Mesenchymal stem cell (in vitro differentiated cells and primary cell): Measurements from ENCODE around the gene PBX3.

Experiments used
- DNase-seq: peaks from one replicate; pipeline ENCODE4 v3.0.0-alpha.2; 2013
- H2AFZ ChIP-seq: one replicate; pipeline ENCODE4 v1.6.1; 2013; ENCODE audit warnings: low read depth, mild to moderate bottlenecking, control low read depth, inconsistent platforms, low read length, moderate library complexity
- H2AK5ac ChIP-seq: 2 replicates; pipeline ENCODE4 v1.6.1; 2013; ENCODE audit warnings: low read length, moderate library complexity, mild to moderate bottlenecking, inconsistent platforms; ENCODE audit not compliant: severe bottlenecking
- H2BK120ac ChIP-seq: one replicate; pipeline ENCODE4 v1.6.1; 2013; ENCODE audit warnings: low read depth, mild to moderate bottlenecking, inconsistent platforms, low read length, moderate library complexity
- H2BK12ac ChIP-seq, 2 experiments: one replicate each; pipeline ENCODE4 v1.6.1; 2013; ENCODE audit warnings: inconsistent platforms in 2 of 2, low read length in 2 of 2, mild to moderate bottlenecking in 2 of 2, moderate library complexity in 2 of 2, control low read depth in 1 of 2
- H2BK15ac ChIP-seq: one replicate; pipeline ENCODE4 v1.6.1; 2013; ENCODE audit warnings: mild to moderate bottlenecking, low read depth, inconsistent platforms; ENCODE audit not compliant: poor library complexity, severe bottlenecking
- H2BK5ac ChIP-seq: 2 replicates; pipeline ENCODE4 v1.6.1; 2013; ENCODE audit warnings: low read depth, mild to moderate bottlenecking, low read length, control low read depth, inconsistent platforms; ENCODE audit not compliant: poor library complexity, severe bottlenecking
- H3K14ac ChIP-seq, 2 experiments: one replicate each; pipeline ENCODE4 v1.6.1; 2013; ENCODE audit warnings: inconsistent platforms in 2 of 2, low read length in 2 of 2, control low read depth in 1 of 2, mild to moderate bottlenecking in 1 of 2, moderate library complexity in 1 of 2
- H3K18ac ChIP-seq, 2 experiments: one replicate each; pipeline ENCODE4 v1.6.1; 2013; ENCODE audit warnings: inconsistent platforms in 2 of 2, low read length in 2 of 2, control low read depth in 1 of 2, low read depth in 1 of 2, mild to moderate bottlenecking in 1 of 2
- H3K23ac ChIP-seq, 2 experiments: one replicate each; pipeline ENCODE4 v1.6.1; 2013; ENCODE audit warnings: inconsistent platforms in 2 of 2, low read length in 2 of 2, mild to moderate bottlenecking in 2 of 2, moderate library complexity in 2 of 2, control low read depth in 1 of 2
- H3K27ac ChIP-seq: 2 replicates; pipeline ENCODE4 v1.5.1; 2013; ENCODE audit warnings: mild to moderate bottlenecking, moderate library complexity, low read length, control low read depth, inconsistent platforms; ENCODE audit not compliant: poor library complexity, severe bottlenecking
- H3K27me3 ChIP-seq, 2 experiments: 2 replicates each; pipeline versions ENCODE4 v1.6.1 to v1.7.0; 2013; ENCODE audit warnings: low read length in 2 of 2, mild to moderate bottlenecking in 2 of 2, moderate library complexity in 2 of 2, control low read depth in 1 of 2, inconsistent platforms in 1 of 2; ENCODE audit not compliant: control insufficient read depth in 1 of 2, insufficient read depth in 1 of 2
- H3K36me3 ChIP-seq, 2 experiments: 2 replicates each; pipeline versions ENCODE4 v1.6.1 to v1.7.0; 2013; ENCODE audit warnings: low read length in 2 of 2, control low read depth in 1 of 2, inconsistent platforms in 1 of 2, low read depth in 1 of 2, mild to moderate bottlenecking in 1 of 2; ENCODE audit not compliant: insufficient read depth in 2 of 2, control insufficient read depth in 1 of 2
- H3K4ac ChIP-seq, 2 experiments: one replicate each; pipeline ENCODE4 v1.6.1; 2013; ENCODE audit warnings: inconsistent platforms in 2 of 2, low read length in 2 of 2, mild to moderate bottlenecking in 2 of 2, moderate library complexity in 2 of 2, control low read depth in 1 of 2, low read depth in 1 of 2
- H3K4me1 ChIP-seq: 2 replicates; pipeline ENCODE4 v1.6.1; 2013; ENCODE audit warnings: low read depth, low read length, control low read depth; ENCODE audit not compliant: control insufficient read depth, insufficient read depth
- H3K4me2 ChIP-seq: 2 replicates; pipeline ENCODE4 v1.6.1; 2013; ENCODE audit warnings: low read length, mild to moderate bottlenecking, inconsistent platforms; ENCODE audit not compliant: poor library complexity, severe bottlenecking
- H3K4me3 ChIP-seq, 2 experiments: 2 replicates each; pipeline versions ENCODE4 v1.5.1 to v1.7.0; 2013; ENCODE audit warnings: low read length in 2 of 2, mild to moderate bottlenecking in 2 of 2, control low read depth in 1 of 2, low read depth in 1 of 2; ENCODE audit not compliant: insufficient read depth in 1 of 2
- H3K79me1 ChIP-seq: replicated peaks from 2 replicates; pipeline ENCODE4 v1.6.1; 2013; ENCODE audit warnings: mild to moderate bottlenecking, control low read depth, low read length, inconsistent platforms; ENCODE audit not compliant: poor library complexity, severe bottlenecking
- H3K9ac ChIP-seq: 2 replicates; pipeline ENCODE4 v1.7.0; 2013; ENCODE audit warnings: mild to moderate bottlenecking, low read length, moderate library complexity
- H3K9me3 ChIP-seq: 2 replicates; pipeline ENCODE4 v1.7.0; 2013; ENCODE audit warnings: mild to moderate bottlenecking, low read length; ENCODE audit not compliant: control insufficient read depth
- H4K8ac ChIP-seq: one replicate; pipeline ENCODE4 v1.6.1; 2013; ENCODE audit warnings: inconsistent platforms, mild to moderate bottlenecking, low read length, moderate library complexity
- H4K91ac ChIP-seq: one replicate; pipeline ENCODE4 v1.6.1; 2013; ENCODE audit warnings: mild to moderate bottlenecking, low read length, inconsistent platforms
- WGBS: methylation state at CpG from one replicate; pipeline ENCODE4 v1.1.7; 2013; ENCODE audit warnings: mixed read lengths; 5-methylcytosine and 5-hydroxymethylcytosine counted together

The PBX3 gene

GRCh38 chr9:125850763-125851162 is 103.6 kb downstream of the PBX3 start:
- H2BK5ac ChIP-seq, result no peak overlapping the region

DNA sequence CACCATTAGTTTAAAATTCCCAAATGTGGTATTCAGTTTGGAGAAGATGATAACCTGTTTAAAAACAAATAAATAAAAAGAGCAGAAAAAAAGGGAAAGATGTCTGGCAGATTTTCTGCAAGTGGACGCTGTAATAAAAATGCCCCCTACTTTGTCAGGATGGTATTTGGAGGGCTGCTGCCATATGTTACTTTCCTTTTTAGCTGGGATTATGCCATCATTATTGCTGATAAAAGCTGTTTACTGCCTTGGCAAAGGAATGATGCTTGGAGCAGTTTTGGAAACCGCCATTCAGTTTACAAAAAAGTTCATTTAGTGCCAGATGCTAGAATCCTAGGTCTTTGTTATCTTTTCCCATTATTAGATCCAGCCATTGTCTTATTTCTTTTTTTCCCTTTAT is 104.8 kb downstream of the PBX3 start:
- no peak overlapping the region for H2AK5ac ChIP-seq
- no peak overlapping the region for H2BK15ac ChIP-seq
- 96% methylated on average over 1 of the region's 2 CpGs for WGBS

More at GRCh38 chr9:125850763-125851162, 103.6 kb downstream of the PBX3 start:
- Histone ChIP-seq H2AK5ac (no peak overlapping the region), H3K9ac (no peak overlapping the region), H2BK15ac (no peak overlapping the region), H3K27me3 (no peaks in the 10 kb centered on the region), H3K4me1 (no peaks in the 10 kb centered on the region), H3K4ac (no peak overlapping the region), H3K23ac (no peak overlapping the region), H3K79me1 (peaks cover 10% of the 10 kb centered on the region), H3K27ac (no peak overlapping the region), H3K4me3 (no peak overlapping the region), H4K91ac (no peak overlapping the region), H4K8ac (no peak overlapping the region), H2AFZ (no peak overlapping the region), H2BK12ac (no peak overlapping the region), H3K4me2 (no peak overlapping the region), H3K36me3 (no peaks in the 10 kb centered on the region), H3K14ac (no peak overlapping the region), H3K18ac (no peak overlapping the region), H3K9me3 (no peaks in the 10 kb centered on the region), H2BK120ac (no peak overlapping the region)
- WGBS, result 98% methylated on average over 1 of the region's 1 CpG
- no peak for DNase-seq

GRCh38 chr9:125852386-125852785 is 105.2 kb downstream of the PBX3 start:
- H3K14ac ChIP-seq, result no peak overlapping the region
- WGBS, result 100% methylated on average over 1 of the region's 2 CpGs

More for the DNA sequence above, 104.8 kb downstream of the PBX3 start:
- H3K9me3 ChIP-seq, result no peaks in the 10 kb centered on the region
- no peak overlapping the region for H4K91ac ChIP-seq
- H2BK120ac ChIP-seq, result no peak overlapping the region
- peak overlapping the region in 1 of 2 experiments; percentile 22 for H3K4me3 ChIP-seq
- H3K18ac ChIP-seq, result no peak overlapping the region
- H2BK12ac ChIP-seq, result no peak overlapping the region
- peak overlapping the region; percentile 19 for H3K9ac ChIP-seq
- no peak for DNase-seq
- peaks cover 12% of the 10 kb centered on the region for H3K79me1 ChIP-seq
- H3K4me1 ChIP-seq, result no peaks in the 10 kb centered on the region
- H3K4ac ChIP-seq, result no peak overlapping the region
- H3K23ac ChIP-seq, result no peak overlapping the region
- no peak overlapping the region for H2BK5ac ChIP-seq
- no peak overlapping the region for H3K4me2 ChIP-seq
- H3K27me3 ChIP-seq, result no peaks in the 10 kb centered on the region
- H4K8ac ChIP-seq, result no peak overlapping the region
- H3K27ac ChIP-seq, result no peak overlapping the region
- no peaks in the 10 kb centered on the region for H3K36me3 ChIP-seq
- no peak overlapping the region for H3K14ac ChIP-seq
- no peak overlapping the region for H2AFZ ChIP-seq

GRCh38 chr9:125854553-125855275 is 107.5 kb downstream of the PBX3 start:
- no peak overlapping the region for H2BK120ac ChIP-seq
- DNase-seq, result peak; percentile 52
- H4K91ac ChIP-seq, result no peak overlapping the region
- no peaks in the 10 kb centered on the region for H3K9me3 ChIP-seq
- H3K79me1 ChIP-seq, result peaks cover 15% of the 10 kb centered on the region
- no peaks in the 10 kb centered on the region for H3K4me1 ChIP-seq
- no peak overlapping the region for H3K4ac ChIP-seq
- H3K4me2 ChIP-seq, result no peak overlapping the region
- no peak overlapping the region for H2AFZ ChIP-seq
- no peak overlapping the region for H3K18ac ChIP-seq
- no peak overlapping the region for H2AK5ac ChIP-seq
- H2BK15ac ChIP-seq, result no peak overlapping the region
- no peak overlapping the region for H3K14ac ChIP-seq
- H3K23ac ChIP-seq, result no peak overlapping the region
- no peak overlapping the region for H4K8ac ChIP-seq
- H2BK12ac ChIP-seq, result no peak overlapping the region
- no peak overlapping the region for H2BK5ac ChIP-seq
- no peak overlapping the region for H3K9ac ChIP-seq
- H3K27me3 ChIP-seq, result no peaks in the 10 kb centered on the region
- no peaks in the 10 kb centered on the region for H3K36me3 ChIP-seq
- H3K27ac ChIP-seq, result no peak overlapping the region
- no peak overlapping the region for H3K4me3 ChIP-seq

More at GRCh38 chr9:125852386-125852785, 105.2 kb downstream of the PBX3 start:
- no peak overlapping the region for H4K91ac ChIP-seq
- no peaks in the 10 kb centered on the region for H3K4me1 ChIP-seq
- no peak overlapping the region for H3K18ac ChIP-seq
- no peaks in the 10 kb centered on the region for H3K27me3 ChIP-seq
- no peak overlapping the region for H2BK12ac ChIP-seq
- no peak overlapping the region for H2BK120ac ChIP-seq
- H2BK15ac ChIP-seq, result no peak overlapping the region
- peaks cover 12% of the 10 kb centered on the region for H3K79me1 ChIP-seq
- H3K9ac ChIP-seq, result peak overlapping the region; percentile 19
- H3K36me3 ChIP-seq, result no peaks in the 10 kb centered on the region
- H4K8ac ChIP-seq, result no peak overlapping the region
- no peak overlapping the region for H3K23ac ChIP-seq
- H3K27ac ChIP-seq, result no peak overlapping the region
- no peak for DNase-seq
- no peak overlapping the region for H2AFZ ChIP-seq
- no peak overlapping the region for H3K4ac ChIP-seq
- H2BK5ac ChIP-seq, result no peak overlapping the region
- H2AK5ac ChIP-seq, result no peak overlapping the region
- H3K4me3 ChIP-seq, result peak overlapping the region in 1 of 2 experiments; percentile 22
- no peaks in the 10 kb centered on the region for H3K9me3 ChIP-seq
- H3K4me2 ChIP-seq, result no peak overlapping the region
